GM12892 (cell line): ENCODE measurements around the gene RIPOR2.
"Not testable (repeated sequence)": the region's sequence is repeated elsewhere in the genome, so short reads cannot be mapped to it uniquely, and the experiment has no call there.

ENCODE experiments used
- POLR2A ChIP-seq: IDR thresholded peaks from 2 replicates; pipeline ENCODE4 v1.6.1; 2011; ENCODE audit warnings: low read depth, low read length, control low read depth
- POLR2AphosphoS5 ChIP-seq: IDR thresholded peaks from 2 replicates; pipeline ENCODE4 v1.6.1; 2011; ENCODE audit warnings: low read depth, low read length, control low read depth

GRCh38 chr6:24877747-24878146 is 58.0 kb downstream of the RIPOR2 start:
- TF ChIP-seq POLR2A, POLR2AphosphoS5: not testable (repeated sequence)
